DND-41 (cell line): ENCODE data around the gene NCOR1.

Experiments used
- ATAC-seq: fragments of 200-7000 bp; cut with Tn5 transposase; 3 replicates; pipeline ENCODE4 v1.9.1; 2021; ENCODE audit warnings: low read depth; ENCODE audit not compliant: insufficient read depth
- DNase-seq: peaks from one replicate; pipeline ENCODE4 v3.0.0-alpha.2; 2020
- H2AFZ ChIP-seq: 2 replicates; pipeline ENCODE4 v1.6.0; 2012; ENCODE audit warnings: low read depth, low read length
- H3K27ac ChIP-seq: 2 replicates; pipeline ENCODE4 v1.5.1; 2012; ENCODE audit warnings: low read length, inconsistent platforms
- H3K27me3 ChIP-seq: fragments of 200-600 bp; sonication (generic); 2 replicates; pipeline ENCODE4 v1.6.0; 2012; ENCODE audit warnings: low read length, mild to moderate bottlenecking, inconsistent platforms; ENCODE audit not compliant: insufficient read depth, poor library complexity
- H3K36me3 ChIP-seq: 2 replicates; pipeline ENCODE4 v1.5.1; 2012; ENCODE audit warnings: low read length, inconsistent platforms; ENCODE audit not compliant: insufficient read depth
- H3K4me1 ChIP-seq: 2 replicates; pipeline ENCODE4 v1.5.1; 2012; ENCODE audit warnings: mild to moderate bottlenecking, low read length; ENCODE audit not compliant: insufficient read depth
- H3K4me2 ChIP-seq: 2 replicates; pipeline ENCODE4 v1.6.0; 2012; ENCODE audit warnings: mild to moderate bottlenecking, moderate library complexity, low read length, inconsistent platforms; ENCODE audit not compliant: insufficient read depth
- H3K4me3 ChIP-seq, 2 experiments: fragments of 200-600 bp in 1 of 2; shearing (Covaris generic) in 1 of 2; 2 replicates each; pipeline ENCODE4 v1.5.1; 2012 to 2016; ENCODE audit warnings: inconsistent platforms in 2 of 2, low read length in 2 of 2, mild to moderate bottlenecking in 2 of 2, low read depth in 1 of 2, moderate library complexity in 1 of 2
- H3K79me2 ChIP-seq: 2 replicates; pipeline ENCODE4 v1.6.0; 2012; ENCODE audit warnings: low read length, inconsistent platforms; ENCODE audit not compliant: insufficient read depth
- H3K9ac ChIP-seq: 2 replicates; pipeline ENCODE4 v1.6.0; 2012; ENCODE audit warnings: low read depth, mild to moderate bottlenecking, inconsistent platforms, low read length, moderate library complexity
- H3K9me3 ChIP-seq: 2 replicates; pipeline ENCODE4 v1.5.1; 2012; ENCODE audit warnings: low read length, moderate library complexity, mild to moderate bottlenecking, inconsistent platforms; ENCODE audit not compliant: insufficient read depth, severe bottlenecking
- H4K20me1 ChIP-seq: 2 replicates; pipeline ENCODE4 v1.6.0; 2012; ENCODE audit warnings: low read length; ENCODE audit not compliant: insufficient read depth
- EZH2 ChIP-seq: IDR thresholded peaks from 3 replicates; pipeline ENCODE4 v1.6.1; 2012; ENCODE audit warnings: borderline replicate concordance, low read depth, mild to moderate bottlenecking, moderate library complexity, low read length, inconsistent platforms; ENCODE audit not compliant: severe bottlenecking
- TF ChIP-seq, protein P1 (sequence below): IDR thresholded peaks from 2 replicates; pipeline ENCODE4 v1.5.1; 2012; ENCODE audit warnings: borderline replicate concordance, low read length, moderate library complexity, mild to moderate bottlenecking; ENCODE audit not compliant: poor library complexity, severe bottlenecking; ENCODE audit errors: extremely low read depth

The NCOR1 gene

DNA sequence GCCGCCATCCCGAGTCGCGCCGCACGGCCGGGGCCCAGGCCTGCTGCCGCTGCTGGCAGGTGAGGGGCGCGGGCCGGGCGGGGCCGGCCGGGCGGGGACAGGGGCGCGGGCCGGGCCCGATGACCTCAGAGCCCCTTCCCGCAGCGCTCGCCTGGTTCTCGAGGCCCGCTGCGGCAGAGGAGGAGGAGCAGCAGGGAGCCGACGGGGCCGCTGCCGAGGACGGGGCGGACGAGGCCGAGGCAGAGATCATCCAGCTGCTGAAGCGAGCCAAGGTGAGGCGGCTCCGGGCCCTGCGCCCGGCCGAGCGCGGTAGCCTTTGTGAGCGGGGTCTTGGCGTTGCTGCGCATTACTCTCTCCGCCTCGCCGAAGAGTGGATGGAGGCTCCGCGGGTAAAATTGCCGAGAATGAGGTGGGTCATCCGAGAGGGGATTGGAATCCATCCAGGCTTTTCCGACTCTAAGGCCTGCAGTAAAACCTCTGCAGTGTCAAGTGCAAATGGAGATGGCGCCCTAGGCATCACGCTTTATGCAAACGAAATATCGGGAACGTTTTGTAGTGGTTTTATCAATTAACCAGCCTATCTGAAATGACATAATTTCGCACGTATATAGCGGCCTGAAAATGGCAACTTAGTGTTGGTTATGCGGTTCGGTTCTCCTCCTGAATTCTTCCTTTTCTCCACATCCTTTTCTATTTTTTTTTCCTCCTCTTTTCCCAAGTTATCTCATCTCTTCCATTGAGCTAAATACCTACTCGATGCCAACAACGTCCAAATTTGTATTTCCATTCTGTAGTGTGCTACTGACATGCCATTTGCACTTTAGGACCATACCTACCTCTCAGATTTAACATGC is 215.1 kb downstream of the NCOR1 start:
- peak overlapping the region; percentile 88 for H3K9ac ChIP-seq
- H2AFZ ChIP-seq = peak overlapping the region; percentile 97
- peaks cover 39% of the 10 kb centered on the region for H3K4me1 ChIP-seq
- DNase-seq = peak; percentile 49
- peaks cover 44% of the 10 kb centered on the region for H3K36me3 ChIP-seq
- no peaks in the 10 kb centered on the region for H3K9me3 ChIP-seq
- H3K4me3 ChIP-seq = peak overlapping the region; percentile 90 to 95
- peaks cover 17% of the 10 kb centered on the region; the same call in 1 of the 2 replicates for H4K20me1 ChIP-seq
- peak overlapping the region; percentile 78 for H3K4me2 ChIP-seq
- peaks cover 52% of the 10 kb centered on the region for H3K79me2 ChIP-seq
- ATAC-seq = peak; percentile 34
- no peaks in the 10 kb centered on the region for H3K27me3 ChIP-seq
- H3K27ac ChIP-seq = peak overlapping the region; percentile 92
- TF ChIP-seq, protein P1, sequence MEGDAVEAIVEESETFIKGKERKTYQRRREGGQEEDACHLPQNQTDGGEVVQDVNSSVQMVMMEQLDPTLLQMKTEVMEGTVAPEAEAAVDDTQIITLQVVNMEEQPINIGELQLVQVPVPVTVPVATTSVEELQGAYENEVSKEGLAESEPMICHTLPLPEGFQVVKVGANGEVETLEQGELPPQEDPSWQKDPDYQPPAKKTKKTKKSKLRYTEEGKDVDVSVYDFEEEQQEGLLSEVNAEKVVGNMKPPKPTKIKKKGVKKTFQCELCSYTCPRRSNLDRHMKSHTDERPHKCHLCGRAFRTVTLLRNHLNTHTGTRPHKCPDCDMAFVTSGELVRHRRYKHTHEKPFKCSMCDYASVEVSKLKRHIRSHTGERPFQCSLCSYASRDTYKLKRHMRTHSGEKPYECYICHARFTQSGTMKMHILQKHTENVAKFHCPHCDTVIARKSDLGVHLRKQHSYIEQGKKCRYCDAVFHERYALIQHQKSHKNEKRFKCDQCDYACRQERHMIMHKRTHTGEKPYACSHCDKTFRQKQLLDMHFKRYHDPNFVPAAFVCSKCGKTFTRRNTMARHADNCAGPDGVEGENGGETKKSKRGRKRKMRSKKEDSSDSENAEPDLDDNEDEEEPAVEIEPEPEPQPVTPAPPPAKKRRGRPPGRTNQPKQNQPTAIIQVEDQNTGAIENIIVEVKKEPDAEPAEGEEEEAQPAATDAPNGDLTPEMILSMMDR = peak; percentile 6
- TF ChIP-seq EZH2 = no peak

DNA sequence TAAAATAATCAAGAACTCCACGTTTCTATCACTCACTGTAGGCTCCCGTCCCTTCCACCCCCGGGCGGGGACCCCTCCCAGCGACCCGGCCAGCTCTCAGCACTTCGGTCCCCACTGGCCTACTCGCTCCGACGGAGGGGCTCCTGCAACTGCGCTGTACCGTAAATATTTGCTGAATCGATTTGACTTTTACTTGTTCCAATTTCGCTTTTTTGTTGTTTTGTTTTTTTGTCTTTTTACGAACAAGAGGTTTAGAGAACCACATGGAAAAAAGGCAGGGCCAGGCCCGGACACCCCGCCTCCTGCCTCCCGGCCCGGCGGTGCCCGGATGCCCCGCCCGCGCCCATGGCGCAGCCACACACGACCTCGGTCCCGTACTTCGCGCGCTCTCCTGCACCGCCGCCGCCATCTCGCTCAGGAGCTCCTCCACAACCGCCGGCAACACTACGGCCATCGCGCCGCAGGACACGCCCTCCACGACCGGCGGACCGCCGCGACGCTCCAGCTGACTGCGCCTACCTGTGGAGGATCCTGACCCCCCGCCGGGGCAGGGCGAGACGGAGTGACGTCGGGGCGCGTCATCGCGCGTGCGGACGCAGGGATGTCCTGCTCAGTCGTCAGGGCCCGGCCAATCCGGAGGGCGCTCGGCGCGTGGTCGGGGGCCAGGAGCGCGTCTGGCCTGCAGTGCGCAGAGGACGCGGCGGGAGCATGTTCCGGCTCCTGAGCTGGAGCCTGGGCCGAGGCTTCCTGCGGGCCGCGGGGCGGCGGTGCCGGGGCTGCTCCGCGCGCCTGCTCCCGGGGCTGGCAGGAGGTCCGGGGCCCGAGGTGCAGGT is 216.0 kb downstream of the NCOR1 start, which contains the start of the genes TTC19 and ZSWIM7:
Gene TTC19 (plus strand): TSS at position 684 of the 833 bp plus-strand sequence. CDS start 25 bp downstream, at position 709.
Gene ZSWIM7 (minus strand): TSS at position 564 of the 833 bp plus-strand sequence. CDS start 110 bp downstream, at position 454.
- H3K27me3 ChIP-seq = no peaks in the 10 kb centered on the region
- H2AFZ ChIP-seq = peak within 1 kb of the TSS; percentile 97
- H3K27ac ChIP-seq = peak within 1 kb of the TSS; percentile 92
- DNase-seq (peak; percentile 91), ATAC-seq (peak; percentile 85)
- peaks cover 14% of the 10 kb centered on the region; the same call in 1 of the 2 replicates for H4K20me1 ChIP-seq
- H3K9ac ChIP-seq = peak within 1 kb of the TSS; percentile 88
- TF ChIP-seq, protein P1 = peak; percentile 19
- TF ChIP-seq EZH2 = no peak
- peaks cover 52% of the 10 kb centered on the region for H3K79me2 ChIP-seq
- peak within 1 kb of the TSS; percentile 78 for H3K4me2 ChIP-seq
- peaks cover 35% of the 10 kb centered on the region for H3K36me3 ChIP-seq
- no peaks in the 10 kb centered on the region for H3K9me3 ChIP-seq
- peak within 1 kb of the TSS; percentile 90 to 95 for H3K4me3 ChIP-seq
- H3K4me1 ChIP-seq = peaks cover 39% of the 10 kb centered on the region

DNA sequence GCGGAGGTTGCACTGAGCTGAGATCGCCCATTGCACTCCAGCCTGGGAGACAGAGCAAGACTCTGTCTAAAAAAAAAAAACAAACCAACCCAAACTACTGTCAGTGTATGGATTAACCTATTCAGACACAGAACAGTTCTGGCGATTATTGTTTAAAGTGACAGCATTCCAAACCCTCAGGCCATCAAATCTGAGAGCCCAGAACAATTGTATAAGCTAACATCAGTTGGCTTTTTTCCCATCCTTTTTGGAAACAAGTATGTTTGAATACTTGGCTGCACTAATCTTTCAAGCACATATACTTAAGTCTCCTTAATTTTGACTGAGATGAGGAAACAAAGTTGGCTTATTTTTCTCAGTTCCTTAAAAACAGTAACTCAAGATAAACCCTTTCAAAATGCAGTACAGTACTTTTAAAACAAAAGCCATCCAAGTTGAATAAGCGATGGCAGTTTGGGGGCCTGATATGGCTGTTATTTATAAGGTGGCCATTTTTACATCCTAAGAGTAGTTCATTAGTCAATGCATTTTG is 217.2 kb downstream of the NCOR1 start:
- Histone ChIP-seq H3K27ac (no peak overlapping the region), H3K27me3 (no peaks in the 10 kb centered on the region), H4K20me1 (peaks cover 14% of the 10 kb centered on the region; the same call in 1 of the 2 replicates), H3K79me2 (peaks cover 45% of the 10 kb centered on the region), H3K9me3 (no peaks in the 10 kb centered on the region), H3K4me3 (peak overlapping the region in 1 of 2 experiments; percentile 90; a peak in 2 of 4 replicates), H3K4me2 (peak overlapping the region; percentile 78), H2AFZ (peak overlapping the region; percentile 58; the same call in 1 of the 2 replicates), H3K9ac (peak overlapping the region; percentile 88; the same call in 1 of the 2 replicates), H3K36me3 (peaks cover 29% of the 10 kb centered on the region), H3K4me1 (peaks cover 39% of the 10 kb centered on the region)
- TF ChIP-seq EZH2 = no peak
- DNase-seq (no peak), ATAC-seq (no peak)
